Vagina (tissue), 2 donors: ENCODE results near the gene SEPTIN1. TPM values are rescaled to one million over a fixed set of nuclear protein-coding genes. Genes with fewer than 3 reads are reported as not detected.

ENCODE experiments used
- DNase-seq, 2 donors: peaks; one replicate each; pipeline ENCODE4 v3.0.0-alpha.2; 2017; ENCODE audit errors: extremely low spot score in 2 of 2
- H3K27ac ChIP-seq: fragments of 200-600 bp; sonication (generic); one replicate; pipeline ENCODE4 v1.5.1; 2019
- H3K27me3 ChIP-seq: fragments of 200-600 bp; sonication (generic); one replicate; pipeline ENCODE4 v1.5.1; 2019
- H3K36me3 ChIP-seq, 2 donors: fragments of 200-600 bp; sonication (generic); one replicate each; pipeline ENCODE4 v1.5.1; 2017 to 2019
- H3K4me1 ChIP-seq: fragments of 200-600 bp; sonication (generic); one replicate; pipeline ENCODE4 v1.5.1; 2019
- H3K4me3 ChIP-seq, 2 donors: fragments of 200-600 bp; sonication (generic); 1 replicate in 1 of 2; 2 replicates in 1 of 2; pipeline ENCODE4 v1.5.1; 2016 to 2019
- H3K9me3 ChIP-seq: fragments of 200-600 bp; sonication (generic); one replicate; pipeline ENCODE4 v1.5.1; 2019
- POLR2A ChIP-seq, 2 donors: fragments of 450-650 bp; IDR thresholded peaks; one replicate each; pipeline ENCODE4 v1.6.1; 2017; ENCODE audit warnings: antibody characterized with exemption in 2 of 2, mild to moderate bottlenecking in 2 of 2, moderate library complexity in 2 of 2
- POLR2AphosphoS5 ChIP-seq, 2 donors: sonication (generic); formaldehyde crosslinking; IDR thresholded peaks; one replicate each; pipeline ENCODE4 v1.9.0; 2017; ENCODE audit warnings: antibody characterized with exemption in 2 of 2, mild to moderate bottlenecking in 2 of 2, low read depth in 1 of 2; ENCODE audit not compliant: insufficient read depth in 1 of 2
- intact Hi-C: fragments of 100-400 bp; cut with DNase I; formaldehyde crosslinking; loops from one replicate; pipeline ENCODE4 v1.15.1; 2023
- total RNA-seq: library from RNA; depleted of rRNA; stranded (reverse); fragments of >200 nt; gene quantifications from one replicate; pipeline ENCODE4 v1.2.3, GENCODE V29; 2016
- TF ChIP-seq, protein P1 (sequence below), 3 experiments: fragments of 450-650 bp in 2 of 3; fragments of 200-600 bp in 1 of 3; sonication (generic) in 1 of 3; IDR thresholded peaks; one replicate each; pipeline ENCODE4 v1.5.1; 2017 to 2019; ENCODE audit warnings: antibody characterized with exemption in 3 of 3, mild to moderate bottlenecking in 2 of 3, moderate library complexity in 2 of 3

SEPTIN1 gene
- total RNA-seq, 1 donor from 2014 or later: 3.7 TPM

DNA sequence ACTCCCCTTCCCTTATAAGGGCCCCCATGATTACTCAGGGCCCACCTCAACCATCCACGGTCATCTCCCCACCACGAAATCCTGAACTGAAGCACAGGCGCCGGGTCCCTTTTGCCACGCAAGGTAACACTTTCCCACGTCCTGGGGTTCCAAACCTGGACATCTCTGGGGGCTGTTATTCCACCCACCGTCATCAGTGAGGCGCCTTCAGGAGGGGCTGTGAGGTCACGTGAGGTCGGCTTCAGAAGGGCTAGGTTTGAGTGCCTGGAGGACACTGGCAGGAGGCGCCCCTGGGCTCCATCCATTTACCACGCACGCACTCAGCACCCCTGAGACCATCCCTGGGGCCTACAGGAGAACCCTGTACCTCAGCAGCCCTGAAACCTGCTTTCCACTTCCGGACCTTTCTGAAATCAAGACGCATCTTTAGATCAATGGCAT is 31.3 kb downstream of the SEPTIN1 start:
- H3K27me3 ChIP-seq: no peaks in the 10 kb centered on the region
- intact Hi-C loops: no loop called here
- no peak overlapping the region for H3K27ac ChIP-seq
- H3K36me3 ChIP-seq: peaks cover 0 to 24% of the 10 kb centered on the region in 2 donors
- H3K9me3 ChIP-seq: no peaks in the 10 kb centered on the region
- no peak overlapping the region for H3K4me3 ChIP-seq
- TF ChIP-seq POLR2A (IDR thresholded peaks at IDR 0.05): no peak
- TF ChIP-seq, protein P1, sequence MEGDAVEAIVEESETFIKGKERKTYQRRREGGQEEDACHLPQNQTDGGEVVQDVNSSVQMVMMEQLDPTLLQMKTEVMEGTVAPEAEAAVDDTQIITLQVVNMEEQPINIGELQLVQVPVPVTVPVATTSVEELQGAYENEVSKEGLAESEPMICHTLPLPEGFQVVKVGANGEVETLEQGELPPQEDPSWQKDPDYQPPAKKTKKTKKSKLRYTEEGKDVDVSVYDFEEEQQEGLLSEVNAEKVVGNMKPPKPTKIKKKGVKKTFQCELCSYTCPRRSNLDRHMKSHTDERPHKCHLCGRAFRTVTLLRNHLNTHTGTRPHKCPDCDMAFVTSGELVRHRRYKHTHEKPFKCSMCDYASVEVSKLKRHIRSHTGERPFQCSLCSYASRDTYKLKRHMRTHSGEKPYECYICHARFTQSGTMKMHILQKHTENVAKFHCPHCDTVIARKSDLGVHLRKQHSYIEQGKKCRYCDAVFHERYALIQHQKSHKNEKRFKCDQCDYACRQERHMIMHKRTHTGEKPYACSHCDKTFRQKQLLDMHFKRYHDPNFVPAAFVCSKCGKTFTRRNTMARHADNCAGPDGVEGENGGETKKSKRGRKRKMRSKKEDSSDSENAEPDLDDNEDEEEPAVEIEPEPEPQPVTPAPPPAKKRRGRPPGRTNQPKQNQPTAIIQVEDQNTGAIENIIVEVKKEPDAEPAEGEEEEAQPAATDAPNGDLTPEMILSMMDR (IDR thresholded peaks at IDR 0.05): no peak
- no peak for TF ChIP-seq POLR2AphosphoS5 (IDR thresholded peaks at IDR 0.05; ENCODE audit: insufficient read depth in 1 of 2, low read depth in 1 of 2)
- no peak for DNase-seq
- H3K4me1 ChIP-seq: peaks cover 43% of the 10 kb centered on the region

DNA sequence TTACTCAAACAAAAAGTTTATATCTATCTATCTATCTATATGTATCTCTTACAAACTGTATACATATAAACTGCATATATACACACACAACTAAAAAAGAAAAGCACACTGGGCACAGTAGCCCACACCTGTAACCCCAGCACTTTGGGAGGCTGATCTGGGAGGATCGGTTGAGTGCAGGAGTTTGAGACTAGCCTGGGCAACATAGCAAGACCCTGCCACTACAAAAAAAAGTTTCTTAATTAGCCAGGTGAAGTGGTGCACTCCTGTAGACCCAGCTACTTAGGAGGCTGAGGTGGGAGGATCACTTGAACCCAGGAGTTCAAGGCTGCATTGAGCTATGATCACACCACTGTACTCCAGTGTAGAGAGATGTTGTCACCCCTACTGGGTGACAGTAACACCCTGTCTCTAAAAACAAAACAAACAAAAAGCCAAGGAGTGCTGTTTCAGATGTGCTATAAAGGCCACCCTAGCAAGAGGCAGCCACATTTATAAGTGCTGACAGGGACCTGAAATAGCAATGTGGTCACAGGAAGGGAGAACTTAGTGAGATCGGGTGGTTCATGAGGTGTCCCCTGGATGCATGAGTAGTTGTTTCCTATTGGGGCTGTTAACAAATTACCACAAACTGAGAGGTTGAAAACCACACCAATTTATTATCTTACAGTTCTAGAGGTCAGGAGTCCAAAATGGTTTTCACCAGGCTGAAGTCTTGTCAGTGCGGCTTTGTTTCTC is 32.1 kb downstream of the SEPTIN1 start:
- Histone ChIP-seq H3K27ac (no peak overlapping the region), H3K36me3 (peaks cover 0 to 24% of the 10 kb centered on the region in 2 donors), H3K9me3 (no peaks in the 10 kb centered on the region), H3K4me1 (peaks cover 36% of the 10 kb centered on the region), H3K27me3 (no peaks in the 10 kb centered on the region), H3K4me3 (no peak overlapping the region)
- intact Hi-C loops: no loop called here
- TF ChIP-seq POLR2AphosphoS5 (IDR thresholded peaks at IDR 0.05; ENCODE audit: insufficient read depth in 1 of 2, low read depth in 1 of 2): no peak
- TF ChIP-seq POLR2A (IDR thresholded peaks at IDR 0.05): no peak
- TF ChIP-seq, protein P1 (IDR thresholded peaks at IDR 0.05): no peak
- DNase-seq: no peak

DNA sequence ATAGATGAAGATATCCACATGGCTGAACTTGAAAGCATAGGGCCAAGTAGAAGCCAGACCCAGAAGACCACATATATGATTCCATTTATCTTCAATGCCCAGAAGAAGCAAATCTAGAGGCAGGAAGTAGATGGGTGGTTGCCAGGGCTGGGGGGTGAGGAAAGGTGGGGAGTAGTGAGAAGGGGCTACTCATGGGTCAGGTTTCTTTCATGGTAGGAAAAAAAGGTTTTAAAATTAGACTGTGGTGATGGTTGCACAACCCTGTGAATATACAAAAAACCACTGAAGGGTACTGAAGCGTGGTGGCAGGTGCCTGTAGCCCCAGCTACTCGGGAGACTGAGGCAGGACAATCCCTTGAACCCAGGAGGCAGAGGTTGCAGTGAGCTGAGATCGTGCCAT is 32.7 kb downstream of the SEPTIN1 start:
- Histone ChIP-seq H3K36me3 (peaks cover 0 to 24% of the 10 kb centered on the region in 2 donors), H3K27me3 (no peaks in the 10 kb centered on the region), H3K4me1 (peaks cover 34% of the 10 kb centered on the region), H3K4me3 (no peak overlapping the region), H3K27ac (no peak overlapping the region), H3K9me3 (no peaks in the 10 kb centered on the region)
- intact Hi-C loops: no loop called here
- TF ChIP-seq, protein P1 (IDR thresholded peaks at IDR 0.05): no peak
- TF ChIP-seq POLR2A (IDR thresholded peaks at IDR 0.05): no peak
- no peak for TF ChIP-seq POLR2AphosphoS5 (IDR thresholded peaks at IDR 0.05; ENCODE audit: insufficient read depth in 1 of 2, low read depth in 1 of 2)
- DNase-seq: no peak

DNA sequence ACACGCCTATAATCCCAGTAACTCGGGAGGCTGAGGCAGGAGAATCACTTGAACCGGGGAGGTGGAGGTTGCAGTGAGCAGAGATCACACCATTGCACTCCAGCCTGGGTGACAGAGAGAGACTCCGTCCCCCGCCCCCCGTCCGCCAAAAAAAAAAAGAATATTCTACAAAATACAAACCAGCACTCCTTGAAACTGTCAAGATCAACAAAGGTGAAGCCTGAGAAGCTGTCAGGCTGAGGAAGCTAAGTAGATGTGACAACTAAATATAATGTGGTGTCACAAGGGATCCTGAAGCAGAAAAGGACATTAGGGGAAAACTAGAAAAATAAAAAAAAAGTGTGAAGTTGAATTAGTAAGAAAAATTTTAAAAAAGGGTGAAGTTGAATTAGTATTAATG is 33.4 kb downstream of the SEPTIN1 start:
- Histone ChIP-seq H3K27me3 (no peaks in the 10 kb centered on the region), H3K9me3 (no peaks in the 10 kb centered on the region), H3K36me3 (peaks cover 0 to 24% of the 10 kb centered on the region in 2 donors), H3K4me3 (no peak overlapping the region), H3K27ac (no peak overlapping the region), H3K4me1 (peaks cover 27% of the 10 kb centered on the region)
- DNase-seq: no peak
- intact Hi-C loops: no loop called here
- no peak for TF ChIP-seq POLR2AphosphoS5 (IDR thresholded peaks at IDR 0.05; ENCODE audit: insufficient read depth in 1 of 2, low read depth in 1 of 2)
- TF ChIP-seq, protein P1 (IDR thresholded peaks at IDR 0.05): no peak
- TF ChIP-seq POLR2A (IDR thresholded peaks at IDR 0.05): no peak

DNA sequence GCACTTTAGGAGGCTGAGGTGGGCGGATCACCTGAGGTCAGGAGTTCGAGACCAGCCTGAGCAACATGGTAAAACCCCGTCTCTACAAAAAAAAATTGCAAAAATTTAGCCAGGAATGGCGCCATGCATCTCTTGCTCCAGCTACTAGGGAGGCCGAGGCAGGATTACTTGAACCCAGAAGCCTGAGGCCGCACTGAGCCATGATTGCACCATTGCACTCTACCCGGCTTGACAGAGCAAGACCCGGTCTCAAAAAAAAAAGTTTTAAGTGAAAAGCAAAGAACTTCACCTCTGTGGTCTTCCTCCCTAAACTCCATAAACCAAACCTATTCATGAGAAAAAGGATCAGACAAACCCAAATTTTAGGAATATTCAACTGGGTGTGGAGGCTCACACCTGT is 34.2 kb downstream of the SEPTIN1 start:
- peaks cover 19% of the 10 kb centered on the region for H3K4me1 ChIP-seq
- H3K27ac ChIP-seq: no peak overlapping the region
- peaks cover 0 to 17% of the 10 kb centered on the region in 2 donors for H3K36me3 ChIP-seq
- intact Hi-C loops: no loop called here
- no peaks in the 10 kb centered on the region for H3K27me3 ChIP-seq
- TF ChIP-seq, protein P1 (IDR thresholded peaks at IDR 0.05): no peak
- TF ChIP-seq POLR2A (IDR thresholded peaks at IDR 0.05): no peak
- TF ChIP-seq POLR2AphosphoS5 (IDR thresholded peaks at IDR 0.05; ENCODE audit: insufficient read depth in 1 of 2, low read depth in 1 of 2): no peak
- no peak overlapping the region for H3K4me3 ChIP-seq
- DNase-seq: no peak
- H3K9me3 ChIP-seq: no peaks in the 10 kb centered on the region
